MCF 10A (cell line): Measurements from ENCODE around the gene RAB8A. TPM values are rescaled to one million over a fixed set of nuclear protein-coding genes. Genes with fewer than 3 reads are reported as not detected.
A peak's percentile ranks its signal among the peaks of the same experiment; 100 is the strongest.

Experiments used
- Bru-seq: library from RNA; stranded (reverse); fragments of 400-500 nt; gene quantifications from one replicate; lab custom pipeline; 2021; lab: Mats Ljungman, UMichigan
- BruChase-seq, 2 experiments: library from RNA; stranded (reverse); fragments of 400-500 nt; gene quantifications; one replicate each; lab custom pipeline; 2021; lab: Mats Ljungman, UMichigan
- BruUV-seq: library from RNA; stranded (reverse); fragments of 400-500 nt; replicated peaks from 2 replicates; lab custom pipeline; 2021; lab: Mats Ljungman, UMichigan
- CTCF ChIA-PET: fragments of 300-600 bp; sonication (Branson Sonifier 250); formaldehyde crosslinking; extraction: SDS; loops from one replicate; lab custom pipeline; 2021; ENCODE audit warnings: antibody characterized with exemption, inconsistent platforms; lab: Yijun Ruan, JAX
- POLR2A ChIA-PET: fragments of 300-600, 350-650 bp; sonication (Branson Sonifier 250); formaldehyde crosslinking; extraction: SDS; loops from one replicate; lab custom pipeline; 2020; ENCODE audit warnings: antibody characterized with exemption, inconsistent platforms; lab: Yijun Ruan, JAX
- DNase-seq: peaks from one replicate; pipeline ENCODE4 v3.0.0-alpha.2; 2018; ENCODE audit not compliant: unreplicated experiment
- H3K27ac Mint-ChIP-seq: one replicate; pipeline ENCODE4 v1.8.0; 2022; ENCODE audit warnings: mild to moderate bottlenecking, low read depth, mixed read lengths; ENCODE audit not compliant: unreplicated experiment
- H3K27me3 Mint-ChIP-seq: one replicate; pipeline ENCODE4 v1.8.0; 2022; ENCODE audit warnings: mixed read lengths; ENCODE audit not compliant: insufficient read depth, unreplicated experiment
- H3K36me3 Mint-ChIP-seq: one replicate; pipeline ENCODE4 v1.8.0; 2022; ENCODE audit warnings: mild to moderate bottlenecking, moderate library complexity, mixed read lengths; ENCODE audit not compliant: insufficient read depth, unreplicated experiment
- H3K4me1 Mint-ChIP-seq: one replicate; pipeline ENCODE4 v1.8.0; 2022; ENCODE audit warnings: mixed read lengths; ENCODE audit not compliant: insufficient read depth, unreplicated experiment
- H3K4me3 Mint-ChIP-seq: one replicate; pipeline ENCODE4 v1.8.0; 2022; ENCODE audit warnings: mild to moderate bottlenecking, moderate library complexity, mixed read lengths; ENCODE audit not compliant: unreplicated experiment
- H3K9me3 Mint-ChIP-seq: one replicate; pipeline ENCODE4 v1.8.0; 2022; ENCODE audit warnings: mixed read lengths; ENCODE audit not compliant: unreplicated experiment
- CTCF ChIP-seq: fragments of 200-600 bp; IDR thresholded peaks from one replicate; pipeline ENCODE4 v1.8.0; 2022; ENCODE audit warnings: antibody characterized with exemption, mild to moderate bottlenecking; ENCODE audit not compliant: unreplicated experiment
- intact Hi-C: fragments of 100-400 bp; cut with micrococcal nuclease; formaldehyde crosslinking; loops from 2 replicates; pipeline ENCODE4 v1.14.1; 2022
- long read RNA-seq: library from polyadenylated mRNA; stranded (forward); transcript quantifications from one replicate; pipeline ENCODE4 v2.0.0, GENCODE V29; 2022
- total RNA-seq: library from RNA; stranded (reverse); gene quantifications from 2 replicates; pipeline ENCODE4 v1.2.3, GENCODE V29; 2022

Gene RAB8A
- total RNA-seq, result 41.6 and 50.1 TPM in 2 replicates
- Bru-seq, nascent RNA, result percentile 59 among the genes with signal in this experiment
- percentile 78 among the genes with signal in this experiment for BruChase-seq, experiment 1, labeled RNA remaining after a 6-hour chase
- percentile 70 among the genes with signal in this experiment for BruChase-seq, experiment 2, labeled RNA remaining after a 2-hour chase
- long read RNA-seq, transcript RAB8A-201 (8 exons, 2,827 nt), result major isoform, 128 of 143 reads
- long read RNA-seq, partial matches to known transcripts, result 4 of 143 reads
- long read RNA-seq, other reads (novel, unspliced or antisense), result 11 of 143 reads

- DNase-seq, result peak; percentile 99
- H3K36me3 Mint-ChIP-seq, result peaks cover 13% of the 10 kb centered on the region
- no TSS peak for BruUV-seq
- peak; percentile 91 for TF ChIP-seq CTCF
- H3K4me3 Mint-ChIP-seq, result peak within 1 kb of the TSS; percentile 90
- intact Hi-C loops, result loop anchor here (1.0 to 2.0 kb wide), 5 partner anchors 41 to 74 kb away; partner anchors contain the start of gene FAM32A
- H3K4me1 Mint-ChIP-seq, result no peaks in the 10 kb centered on the region
- ChIA-PET CTCF (interaction anchor here (0.6 to 5.0 kb wide), 25 partner anchors 10 to 537 kb away, joined by 3 to 34 read pairs (median 4); partner anchors contain the start of genes C19orf44 and CALR3), POLR2A (interaction anchor here (0.6 to 1.9 kb wide), 12 partner anchors 9 to 86 kb away, joined by 3 to 12 read pairs (median 4); partner anchors contain the start of genes FAM32A and TPM4)
- H3K9me3 Mint-ChIP-seq, result no peaks in the 10 kb centered on the region
- peak within 1 kb of the TSS; percentile 94 for H3K27ac Mint-ChIP-seq
- H3K27me3 Mint-ChIP-seq, result no peaks in the 10 kb centered on the region
Measured at GRCh38 chr19:16111160-16111908, at the start of gene RAB8A. Gene RAB8A, plus strand, starts transcription at chr19:16111889. Its CDS starts 13 bp downstream, at chr19:16111902.

GRCh38 chr19:16061943-16062342 lies 49.7 kb upstream of the RAB8A start:
- H3K9me3 Mint-ChIP-seq, result peaks cover 7% of the 10 kb centered on the region
- no peak overlapping the region for H3K27ac Mint-ChIP-seq
- H3K27me3 Mint-ChIP-seq, result no peaks in the 10 kb centered on the region
- no TSS peak for BruUV-seq
- intact Hi-C loops, result no loop called here
- H3K4me1 Mint-ChIP-seq, result peaks cover 12% of the 10 kb centered on the region
- POLR2A ChIA-PET, result no interaction called here
- H3K4me3 Mint-ChIP-seq, result no peak overlapping the region
- CTCF ChIA-PET, result interaction anchor here (0.5 to 2.5 kb wide), 10 partner anchors 9 to 654 kb away, joined by 3 to 11 read pairs (median 4); no protein-coding TSS in a partner anchor
- no peak for TF ChIP-seq CTCF
- H3K36me3 Mint-ChIP-seq, result no peaks in the 10 kb centered on the region
- DNase-seq, result no peak

GRCh38 chr19:16062789-16063188 lies 48.9 kb upstream of the RAB8A start:
- Mint-ChIP-seq H3K9me3 (peaks cover 7% of the 10 kb centered on the region), H3K4me3 (no peak overlapping the region), H3K4me1 (peaks cover 12% of the 10 kb centered on the region), H3K27me3 (no peaks in the 10 kb centered on the region), H3K36me3 (no peaks in the 10 kb centered on the region), H3K27ac (peak overlapping the region; percentile 57)
- POLR2A ChIA-PET, result interaction anchor here (1.1 kb wide), 1 partner anchor 123 kb away, joined by 4 read pairs; no protein-coding TSS in a partner anchor
- DNase-seq, result peak; percentile 57
- BruUV-seq, result no TSS peak
- intact Hi-C loops, result no loop called here
- peak; percentile 87 for TF ChIP-seq CTCF
- CTCF ChIA-PET, result interaction anchor here (0.6 to 2.5 kb wide), 21 partner anchors 9 to 1655 kb away, joined by 3 to 20 read pairs (median 3); partner anchors contain the start of gene CIB3
